HK-2 (cell line): ENCODE results near the gene RASL12.
"Not testable (repeated sequence)": the region's sequence is repeated elsewhere in the genome, so short reads cannot be mapped to it uniquely, and the experiment has no call there.

ENCODE experiments used
- DNase-seq: peaks from one replicate; pipeline ENCODE4 v3.0.0-alpha.2; 2018; ENCODE audit not compliant: unreplicated experiment

The RASL12 gene, protein sequence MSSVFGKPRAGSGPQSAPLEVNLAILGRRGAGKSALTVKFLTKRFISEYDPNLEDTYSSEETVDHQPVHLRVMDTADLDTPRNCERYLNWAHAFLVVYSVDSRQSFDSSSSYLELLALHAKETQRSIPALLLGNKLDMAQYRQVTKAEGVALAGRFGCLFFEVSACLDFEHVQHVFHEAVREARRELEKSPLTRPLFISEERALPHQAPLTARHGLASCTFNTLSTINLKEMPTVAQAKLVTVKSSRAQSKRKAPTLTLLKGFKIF

DNA sequence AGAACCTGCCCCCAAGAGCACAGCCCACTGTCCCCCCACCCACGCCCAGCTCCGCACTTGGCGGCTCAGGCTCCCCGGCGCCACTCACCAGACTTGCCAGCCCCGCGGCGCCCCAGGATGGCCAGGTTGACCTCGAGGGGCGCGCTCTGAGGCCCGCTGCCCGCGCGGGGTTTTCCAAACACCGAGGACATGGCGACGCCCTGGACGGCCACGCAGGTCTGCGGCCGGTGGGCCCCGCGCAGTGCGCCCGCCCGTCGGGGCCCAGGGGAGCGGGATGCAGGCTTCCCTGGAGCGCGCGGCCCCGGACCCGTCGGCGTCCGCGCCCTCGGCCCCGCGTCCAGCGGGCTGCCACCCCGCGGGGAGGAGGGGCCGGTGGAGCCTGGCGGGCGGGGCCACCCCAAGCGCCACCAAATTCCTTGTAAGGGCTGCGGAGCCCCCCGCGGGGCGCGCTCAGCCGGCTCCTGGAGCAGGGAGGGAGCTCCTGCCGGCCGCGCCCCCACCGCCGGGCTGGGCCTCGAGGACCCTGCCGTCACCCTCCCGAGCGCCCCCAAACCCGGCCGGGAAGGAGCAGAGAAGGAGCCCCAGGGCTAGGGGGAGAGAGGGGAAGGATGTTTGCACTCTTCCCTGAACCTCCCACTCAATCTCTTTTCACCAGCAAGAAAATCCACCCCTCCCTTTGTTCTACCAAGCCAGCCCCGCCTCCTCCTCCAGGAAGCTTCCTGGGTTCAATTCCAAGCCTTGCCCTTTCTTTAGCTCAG is at the start of gene RASL12:
Gene RASL12 (minus strand): TSS at position 347 of the 758 bp plus-strand sequence. CDS start 156 bp downstream, at position 191.
- DNase-seq = no peak

DNA sequence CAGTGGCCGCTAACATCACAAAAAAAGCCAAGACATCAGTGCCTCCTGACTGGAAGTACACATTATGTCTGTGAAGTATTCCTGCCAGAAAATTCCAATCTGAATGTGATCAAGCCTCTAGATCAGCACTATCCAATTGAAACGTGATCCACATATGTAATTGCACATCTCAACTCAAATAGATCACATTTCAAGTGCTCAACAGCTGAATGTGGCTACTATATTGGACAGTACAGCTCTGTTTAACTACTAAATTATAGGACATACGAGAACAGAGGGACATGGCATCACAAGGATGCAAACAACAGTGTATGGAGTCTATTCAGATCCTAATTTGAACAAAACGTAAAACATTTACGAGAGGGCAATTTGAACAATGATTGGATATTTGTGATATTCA is 47.8 kb upstream of the RASL12 start:
- no peak for DNase-seq

DNA sequence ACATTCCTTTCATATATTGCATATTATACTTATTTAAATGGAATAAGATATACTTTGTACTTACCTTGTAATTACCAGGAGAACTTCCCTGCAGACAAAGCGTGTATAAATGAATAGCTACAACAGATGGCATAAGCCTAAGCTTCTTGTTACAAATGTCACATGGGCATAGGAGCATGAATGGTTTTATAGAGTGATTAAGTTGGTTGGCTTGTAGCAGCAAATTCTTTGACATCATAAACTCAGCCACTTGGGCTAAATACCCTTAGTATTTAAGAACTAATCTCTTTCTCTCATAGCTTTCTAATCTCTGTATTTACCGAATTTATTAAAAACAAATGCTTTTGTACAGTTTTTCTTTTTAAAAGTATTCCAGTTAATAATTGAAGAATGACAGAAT is 47.3 kb upstream of the RASL12 start, which contains the start of gene UBAP1L:
Gene UBAP1L (minus strand): TSS at position 115 of the 400 bp plus-strand sequence. CDS start 8,985 bp downstream, outside the sequence.
- DNase-seq = no peak

- DNase-seq = no peak
Observed at GRCh38 chr15:65110676-65111292, 43.0 kb upstream of the RASL12 start.

DNA sequence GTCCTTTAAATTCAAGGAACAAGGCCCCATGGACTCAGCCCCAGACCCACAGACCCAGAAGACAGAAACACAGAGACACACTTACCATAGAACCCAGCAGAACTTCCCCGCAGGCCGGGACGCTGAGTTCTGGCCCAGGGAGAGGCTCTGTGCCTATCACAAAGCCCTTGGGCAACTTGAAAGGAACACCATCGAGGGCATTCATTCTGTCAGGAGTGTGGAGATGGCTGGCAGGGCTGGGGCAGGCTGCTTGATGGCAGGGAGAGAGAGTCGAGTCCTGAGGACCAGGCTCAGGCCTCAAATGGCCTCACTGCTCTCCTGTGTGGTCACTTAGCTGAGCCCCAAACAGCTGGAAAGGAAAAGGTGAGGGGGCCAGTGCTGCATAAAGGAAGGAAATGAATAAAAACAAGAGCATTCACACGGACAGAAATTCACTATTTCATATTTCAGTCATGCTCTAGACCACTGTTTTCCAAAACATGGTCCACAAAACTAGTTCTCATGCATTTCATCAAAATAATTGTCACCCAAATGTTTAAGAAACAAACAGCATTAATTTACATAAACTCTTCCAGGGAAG is 38.3 kb upstream of the RASL12 start:
- no peak for DNase-seq

DNA sequence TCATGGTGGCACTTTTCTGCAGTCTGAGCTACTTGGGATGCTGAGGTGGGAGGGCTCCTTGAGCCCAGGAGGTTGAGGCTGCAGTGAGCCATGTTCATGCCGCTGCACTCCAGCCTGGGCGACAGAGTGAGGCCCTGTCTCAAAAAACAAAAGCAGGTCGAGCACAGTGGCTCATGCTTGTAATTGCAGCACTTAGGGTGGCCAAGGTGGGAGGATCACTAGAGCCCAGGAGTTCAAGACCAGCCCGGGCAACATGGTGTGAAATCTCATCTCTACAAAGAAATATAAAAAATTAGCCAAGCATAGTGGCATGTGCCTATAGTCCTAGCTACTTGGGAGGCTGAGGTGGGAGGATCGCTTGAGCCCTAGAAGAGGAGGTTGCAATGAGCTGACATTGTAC is 37.2 kb upstream of the RASL12 start:
- DNase-seq = no peak

DNA sequence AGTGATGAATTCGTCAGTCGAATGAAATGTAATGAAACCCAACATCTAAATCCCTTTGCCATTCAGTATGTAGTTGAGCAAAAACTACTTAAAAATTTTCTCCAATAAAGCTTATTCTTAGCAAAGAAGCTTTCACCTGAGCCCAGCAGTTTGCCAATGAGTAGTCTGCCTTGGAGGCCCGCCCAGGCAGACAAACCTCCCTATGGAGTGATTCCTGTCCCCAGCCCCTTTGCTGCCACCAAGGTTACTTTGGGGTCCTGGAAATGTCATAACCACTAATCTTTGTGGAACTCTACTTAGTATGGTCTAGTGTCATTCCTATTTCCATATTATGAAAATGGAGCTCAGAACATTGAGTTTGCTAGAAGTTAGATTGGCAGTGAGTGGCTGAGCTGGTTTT is 35.1 kb upstream of the RASL12 start:
- DNase-seq = no peak

DNA sequence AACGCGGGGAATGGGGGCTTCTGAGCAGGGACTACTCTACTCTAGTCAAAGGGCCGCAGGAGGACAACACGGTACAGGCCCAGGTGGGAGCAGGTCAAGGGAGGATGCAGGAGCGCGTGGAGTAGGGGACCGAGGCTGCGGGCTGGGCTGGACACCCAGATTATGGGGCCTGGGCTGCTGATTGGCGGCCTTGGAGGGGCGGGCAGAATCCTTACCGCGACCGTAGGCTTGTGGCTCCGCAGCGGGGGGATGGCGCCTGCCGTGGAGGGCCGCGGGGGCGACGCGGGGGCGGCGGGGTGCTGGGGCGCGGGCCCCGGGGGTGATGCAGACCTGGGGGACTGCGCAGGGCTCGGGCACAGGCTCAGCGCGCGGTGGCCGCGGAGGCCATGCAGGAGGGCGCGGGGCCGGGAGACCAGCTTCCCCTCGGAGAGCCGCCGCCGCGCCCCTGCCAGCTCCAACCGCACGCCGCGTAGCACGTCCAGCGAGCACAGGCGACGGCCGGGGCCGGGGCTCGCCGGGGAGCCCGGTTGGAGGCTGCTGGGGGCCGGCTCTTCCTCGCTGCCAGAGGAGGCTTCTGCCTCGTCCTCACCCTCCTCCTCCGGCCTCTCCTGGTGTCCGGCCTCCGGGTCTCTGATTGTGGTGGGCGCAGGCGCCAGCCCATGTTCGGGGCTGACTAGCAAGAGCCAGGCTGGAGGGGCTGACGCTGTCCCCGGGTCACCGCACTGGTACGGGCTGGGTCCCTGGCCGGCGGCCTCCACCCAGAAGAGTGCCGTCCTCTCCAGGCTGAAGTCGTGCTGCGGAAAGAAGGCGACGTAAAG is 34.3 kb upstream of the RASL12 start:
- DNase-seq = no peak

DNA sequence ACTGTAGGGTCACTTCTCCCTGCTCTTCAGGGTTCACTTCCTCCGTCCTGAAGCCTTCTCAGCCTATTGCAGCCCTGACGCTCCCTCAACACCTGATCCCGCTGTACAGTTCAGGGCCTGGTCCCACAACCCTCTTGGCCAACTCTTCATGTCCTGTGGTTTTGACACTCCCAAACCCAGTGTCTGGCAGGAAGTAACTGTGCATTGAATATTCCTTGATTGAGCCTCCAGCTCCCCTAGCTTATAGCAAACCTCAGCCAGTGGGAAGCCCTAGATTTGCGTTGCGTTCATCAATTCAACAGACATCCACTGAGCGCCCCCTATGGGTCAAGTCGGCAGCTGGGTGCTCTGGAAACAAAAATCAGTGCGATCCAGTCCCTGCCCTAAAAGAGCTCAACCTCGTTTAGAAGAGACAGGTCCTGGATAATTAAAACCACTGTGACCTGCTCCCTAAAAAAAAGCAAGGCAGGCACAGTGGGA is 33.7 kb upstream of the RASL12 start:
- no peak for DNase-seq

GRCh38 chr15:65100442-65100841 is 32.7 kb upstream of the RASL12 start:
- DNase-seq = no peak

DNA sequence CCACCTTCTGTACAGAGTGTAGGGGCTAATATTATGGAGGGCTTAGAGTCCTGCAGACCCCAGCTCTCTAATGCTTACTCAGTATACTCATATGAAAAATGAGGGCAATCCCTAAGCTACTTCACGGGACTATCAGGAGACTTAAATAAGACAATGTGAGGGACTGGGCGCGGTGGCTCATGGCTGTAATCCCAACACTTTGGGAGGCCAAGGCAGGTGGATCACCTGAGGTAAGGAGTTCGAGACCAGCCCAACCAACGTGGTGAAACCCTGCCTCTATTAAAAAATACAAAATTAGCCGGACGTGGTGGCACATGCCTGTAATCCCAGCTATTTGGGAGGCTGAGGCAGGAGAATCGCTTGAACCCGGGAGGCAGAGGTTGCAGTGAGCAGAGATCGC is 32.0 kb upstream of the RASL12 start:
- DNase-seq = not testable (repeated sequence)

DNA sequence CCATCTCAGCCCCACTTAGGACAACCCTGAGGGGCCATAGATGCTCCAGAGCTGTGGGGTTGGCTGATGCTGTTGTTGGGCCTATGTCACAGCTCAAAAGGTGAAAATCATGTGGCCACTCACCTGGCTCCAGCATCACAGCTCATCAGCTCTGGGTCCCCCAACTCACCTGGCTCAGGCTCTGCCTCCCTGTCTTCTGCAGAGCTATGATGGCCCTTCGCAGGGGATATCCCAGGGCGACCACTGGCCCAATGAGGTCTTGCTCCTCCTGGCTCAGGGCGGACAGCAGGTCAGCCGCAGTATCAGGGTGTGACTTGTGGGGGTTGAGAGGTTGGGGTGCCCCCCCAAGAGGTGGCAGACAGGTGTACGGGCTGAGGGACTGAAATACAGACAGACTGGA is 31.5 kb upstream of the RASL12 start:
- no peak for DNase-seq

DNA sequence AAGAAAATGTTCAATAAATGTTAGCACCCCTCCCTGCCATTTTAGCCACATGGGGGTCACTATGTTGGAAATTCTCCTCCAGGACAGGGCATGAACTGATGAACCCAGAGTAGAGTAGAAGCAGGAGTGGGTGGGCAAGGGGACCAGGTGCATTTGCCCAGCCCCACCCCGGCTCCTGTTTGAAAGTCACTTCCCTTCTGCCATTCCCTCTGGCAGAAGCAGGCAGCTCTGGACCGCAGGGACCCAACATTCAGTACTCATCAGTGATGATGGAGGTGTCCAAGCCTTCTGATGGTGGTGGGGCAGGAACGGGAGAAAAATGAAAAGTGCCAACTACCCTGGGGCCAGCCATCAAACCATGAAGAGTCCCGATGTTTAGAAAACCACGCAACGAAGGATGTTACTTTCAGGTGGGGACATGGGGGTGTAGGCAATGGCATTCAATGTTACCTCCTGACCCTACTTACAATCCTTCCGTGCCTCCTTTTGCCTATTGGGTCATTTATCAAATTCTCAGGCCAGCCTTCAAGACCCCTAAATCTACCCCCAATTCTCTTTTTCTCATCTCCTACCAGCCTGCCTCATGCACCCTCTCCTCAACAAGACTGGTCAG is 30.0 kb upstream of the RASL12 start:
- no peak for DNase-seq

DNA sequence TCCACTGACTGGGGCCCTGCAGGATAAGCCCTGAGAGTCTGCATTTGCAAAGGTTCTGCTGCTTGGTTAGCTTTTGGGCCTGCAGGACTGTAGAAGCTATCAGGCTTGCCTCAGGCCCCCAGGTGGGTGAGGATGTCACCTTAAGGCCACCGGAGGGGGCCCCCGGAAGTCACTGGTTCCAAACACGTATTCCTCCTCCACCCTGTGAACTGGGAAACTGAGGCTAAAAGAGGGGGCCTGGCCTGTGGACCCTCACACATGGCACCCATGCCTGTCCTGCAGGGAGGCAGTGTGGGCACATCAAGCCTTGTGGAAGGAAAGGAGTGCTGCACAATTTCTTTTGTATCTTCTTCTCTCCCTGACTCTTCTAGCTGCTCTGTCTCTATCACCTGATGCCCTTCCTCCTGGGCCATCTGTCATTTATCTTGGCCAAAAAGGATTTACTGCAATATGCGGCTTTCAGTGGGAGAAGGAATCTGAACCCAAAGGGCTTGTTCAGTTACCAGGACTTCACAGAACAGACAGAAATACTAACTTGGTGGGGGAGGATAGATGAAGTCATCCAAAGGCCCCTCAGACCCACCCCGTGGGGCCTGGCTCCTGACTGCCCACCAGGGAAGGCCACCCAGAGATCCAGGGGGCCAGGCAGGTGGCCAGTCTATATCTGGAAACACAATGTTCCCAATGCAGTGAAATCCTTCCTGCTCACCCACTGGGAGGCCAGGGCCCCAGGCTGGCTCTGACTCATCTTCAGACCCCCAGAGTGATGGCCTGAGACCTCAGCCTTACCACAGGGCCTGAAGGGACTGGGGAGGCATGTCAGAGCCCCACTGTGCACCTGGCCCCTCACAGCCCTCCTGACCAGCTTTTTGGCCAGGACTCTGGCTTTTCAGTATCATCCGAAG is 28.9 kb upstream of the RASL12 start:
- DNase-seq = no peak

GRCh38 chr15:65095747-65096104 is 27.9 kb upstream of the RASL12 start:
- DNase-seq = no peak

DNA sequence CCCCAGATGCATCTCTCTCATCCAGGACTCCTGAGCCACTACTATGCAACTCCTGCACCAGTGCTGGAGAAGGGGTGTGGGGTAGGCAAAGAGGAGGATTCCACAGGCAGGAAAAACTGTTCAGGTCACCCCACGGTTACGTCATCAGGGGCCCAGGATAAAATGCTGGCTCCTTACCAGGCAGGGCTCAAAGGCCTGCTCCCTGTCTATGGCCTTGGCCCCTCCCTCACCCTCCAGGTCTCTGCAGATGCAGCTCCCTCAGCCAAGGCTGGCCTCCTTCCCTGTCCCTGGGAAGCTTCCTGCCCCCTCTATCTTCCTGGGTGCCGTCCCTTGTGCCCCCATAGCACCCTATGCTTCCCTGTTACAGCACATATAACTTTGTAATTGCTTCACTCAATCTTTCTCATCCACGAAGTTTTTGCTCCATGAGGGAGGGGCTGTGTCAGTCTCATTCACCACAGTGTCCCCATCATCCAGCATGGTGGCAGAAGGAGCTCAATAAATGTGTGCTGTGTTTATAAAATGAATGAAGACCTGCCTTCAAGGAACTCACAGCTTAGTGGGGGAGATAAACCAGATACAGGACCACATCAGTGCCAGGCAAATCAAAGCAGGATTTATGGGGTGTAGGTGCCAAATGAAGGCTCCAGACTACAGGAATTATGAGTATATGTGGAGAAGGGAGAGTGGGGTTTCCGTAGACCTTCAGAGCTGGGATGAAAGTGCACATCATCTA is 27.4 kb upstream of the RASL12 start:
- DNase-seq = no peak

DNA sequence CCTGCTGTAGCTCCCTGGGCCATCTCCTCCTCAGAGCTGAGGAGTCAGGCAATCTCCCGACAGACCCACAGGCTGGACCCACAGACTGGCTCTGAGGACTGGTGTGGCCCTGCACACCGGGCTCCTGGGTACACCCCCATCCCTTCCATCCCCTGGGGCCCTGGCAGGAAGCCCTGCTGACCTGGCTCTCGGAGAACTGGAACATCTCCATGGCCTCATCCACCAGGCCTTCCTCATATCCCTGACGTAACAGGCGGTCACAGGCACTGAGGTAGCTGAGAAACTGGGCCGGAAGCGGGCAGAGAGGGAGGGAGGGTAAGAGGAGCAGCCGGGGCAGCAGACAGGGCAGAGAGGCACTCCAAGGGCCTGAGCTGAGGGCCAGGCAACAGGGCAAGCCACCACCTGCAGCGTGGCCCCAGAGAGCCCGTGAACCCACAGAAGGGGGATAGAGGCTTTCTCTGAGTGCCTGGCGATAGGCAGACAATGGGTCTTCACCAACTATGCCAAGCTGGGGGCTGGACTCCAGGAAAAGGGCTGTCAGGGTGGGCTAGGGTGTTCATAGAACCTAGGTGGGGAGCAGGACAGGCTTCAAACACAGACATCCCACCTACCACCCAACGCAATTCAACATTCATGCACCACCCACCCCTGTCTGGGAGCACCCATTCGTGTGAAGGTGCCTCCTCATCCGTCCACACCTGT is 26.7 kb upstream of the RASL12 start:
- DNase-seq = no peak

- DNase-seq = not testable (repeated sequence)
Observed at GRCh38 chr15:65093793-65094170, 26.0 kb upstream of the RASL12 start.
